ENCODE measurements around the gene OOSP4A. TPM values are rescaled to one million over a fixed set of nuclear protein-coding genes. Genes with fewer than 3 reads are reported as not detected.

Gene OOSP4A
- total RNA-seq, 1 donor = not detected

GRCh38 chr11:59965424-59965823 is 1.6 kb downstream of the OOSP4A start:
- H2AFZ ChIP-seq (ENCODE audit: low read length) = no peak overlapping the region
- no peaks in the 10 kb centered on the region for H3K4me1 ChIP-seq (ENCODE audit: insufficient read depth, low read length)
- H3K27ac ChIP-seq (ENCODE audit: low read depth, low read length) = no peak overlapping the region

DNA sequence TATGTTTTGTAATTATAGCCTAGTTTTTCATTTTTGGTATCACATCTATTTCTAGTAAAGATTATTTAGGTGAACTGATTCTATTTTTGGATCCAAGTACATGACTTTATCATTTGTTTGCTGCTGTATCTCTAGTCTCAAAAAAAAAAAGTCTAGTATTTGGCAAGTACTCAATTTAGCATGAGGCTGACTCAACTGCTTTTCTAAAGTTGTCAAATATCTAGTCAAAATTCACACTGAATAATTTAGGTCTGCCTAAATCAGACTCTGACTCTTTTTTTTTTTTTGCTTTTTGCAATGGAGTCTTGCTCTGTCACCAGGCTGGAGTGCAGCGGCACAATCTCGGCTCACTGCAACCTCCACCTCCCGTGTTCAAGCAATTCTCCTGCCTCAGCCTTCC is 2.4 kb downstream of the OOSP4A start:
- no peak overlapping the region for H2AFZ ChIP-seq (ENCODE audit: low read length)
- no peaks in the 10 kb centered on the region for H4K20me1 ChIP-seq (ENCODE audit: insufficient read depth, low read length)
- H3K79me2 ChIP-seq (ENCODE audit: insufficient read depth, low read length) = no peaks in the 10 kb centered on the region
- no peaks in the 10 kb centered on the region for H3K27me3 ChIP-seq (ENCODE audit: insufficient read depth, low read length)
- no peaks in the 10 kb centered on the region for H3K4me1 ChIP-seq (ENCODE audit: insufficient read depth, low read length)
- no peaks in the 10 kb centered on the region for H3K36me3 ChIP-seq (ENCODE audit: insufficient read depth, low read length)
- H3K4me3 ChIP-seq (ENCODE audit: insufficient read depth, low read length) = no peak overlapping the region
- no peaks in the 10 kb centered on the region for H3K9me3 ChIP-seq (ENCODE audit: low read depth, low read length)
- H3K4me2 ChIP-seq (ENCODE audit: insufficient read depth, low read length) = no peak overlapping the region
- no peak for DNase-seq (ENCODE audit: insufficient read length, low spot score, missing footprints)
- H3K27ac ChIP-seq (ENCODE audit: low read depth, low read length) = no peak overlapping the region
- no peak for TF ChIP-seq CTCF (IDR thresholded peaks at IDR 0.05; ENCODE audit: extremely low read depth, low read depth, low read length)

More at GRCh38 chr11:59965424-59965823, 1.6 kb downstream of the OOSP4A start:
- Histone ChIP-seq H3K4me3 (ENCODE audit: insufficient read depth, low read length) (no peak overlapping the region), H3K9me3 (ENCODE audit: low read depth, low read length) (peaks cover 2% of the 10 kb centered on the region), H3K4me2 (ENCODE audit: insufficient read depth, low read length) (no peak overlapping the region), H3K27me3 (ENCODE audit: insufficient read depth, low read length) (no peaks in the 10 kb centered on the region), H3K79me2 (ENCODE audit: insufficient read depth, low read length) (no peaks in the 10 kb centered on the region), H3K36me3 (ENCODE audit: insufficient read depth, low read length) (no peaks in the 10 kb centered on the region), H4K20me1 (ENCODE audit: insufficient read depth, low read length) (no peaks in the 10 kb centered on the region)
- DNase-seq (ENCODE audit: insufficient read length, low spot score, missing footprints) = no peak
- TF ChIP-seq CTCF (IDR thresholded peaks at IDR 0.05; ENCODE audit: extremely low read depth, low read depth, low read length) = no peak

DNA sequence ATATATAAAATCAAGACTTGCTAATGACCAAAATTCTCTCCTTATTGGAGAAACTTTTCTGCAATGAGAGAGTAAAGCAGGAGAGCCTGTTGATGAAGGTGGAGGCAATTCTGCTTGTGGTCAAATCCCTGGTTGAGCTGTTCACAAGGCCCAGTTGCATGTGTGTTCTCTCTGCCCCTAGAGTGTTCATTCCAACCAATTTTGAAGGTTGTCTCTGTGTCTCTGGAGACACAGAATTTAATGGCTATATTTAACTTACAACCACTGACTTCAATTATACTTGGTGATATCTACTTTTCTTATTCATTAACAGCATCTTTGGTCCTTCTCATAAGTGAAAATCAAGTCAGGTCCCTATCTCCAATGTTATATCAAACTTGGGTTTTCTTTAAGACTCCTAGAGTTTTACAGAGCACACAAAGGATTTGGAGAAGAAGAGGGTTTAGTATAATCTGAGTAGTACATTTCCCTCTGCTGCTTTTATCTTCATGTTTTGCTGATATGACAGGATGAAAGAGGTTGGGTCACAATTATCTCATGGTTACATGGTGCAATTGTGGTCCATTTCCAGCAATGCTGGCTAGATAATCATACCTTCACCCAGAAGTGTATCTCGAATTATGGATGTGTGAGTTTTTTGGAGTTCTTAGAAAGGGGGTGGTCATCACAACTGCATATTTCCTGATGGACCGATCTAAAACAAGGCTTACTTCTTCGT is 4.0 kb downstream of the OOSP4A start:
- no peaks in the 10 kb centered on the region for H3K4me1 ChIP-seq (ENCODE audit: insufficient read depth, low read length)
- no peak overlapping the region for H3K4me2 ChIP-seq (ENCODE audit: insufficient read depth, low read length)
- H3K27ac ChIP-seq (ENCODE audit: low read depth, low read length) = no peak overlapping the region
- H3K27me3 ChIP-seq (ENCODE audit: insufficient read depth, low read length) = no peaks in the 10 kb centered on the region
- H3K36me3 ChIP-seq (ENCODE audit: insufficient read depth, low read length) = no peaks in the 10 kb centered on the region
- H4K20me1 ChIP-seq (ENCODE audit: insufficient read depth, low read length) = no peaks in the 10 kb centered on the region
- H3K79me2 ChIP-seq (ENCODE audit: insufficient read depth, low read length) = no peaks in the 10 kb centered on the region
- H3K9me3 ChIP-seq (ENCODE audit: low read depth, low read length) = no peaks in the 10 kb centered on the region
- DNase-seq (ENCODE audit: insufficient read length, low spot score, missing footprints) = no peak
- H2AFZ ChIP-seq (ENCODE audit: low read length) = no peak overlapping the region
- no peak overlapping the region for H3K4me3 ChIP-seq (ENCODE audit: insufficient read depth, low read length)
- TF ChIP-seq CTCF (IDR thresholded peaks at IDR 0.05; ENCODE audit: extremely low read depth, low read depth, low read length) = no peak

DNA sequence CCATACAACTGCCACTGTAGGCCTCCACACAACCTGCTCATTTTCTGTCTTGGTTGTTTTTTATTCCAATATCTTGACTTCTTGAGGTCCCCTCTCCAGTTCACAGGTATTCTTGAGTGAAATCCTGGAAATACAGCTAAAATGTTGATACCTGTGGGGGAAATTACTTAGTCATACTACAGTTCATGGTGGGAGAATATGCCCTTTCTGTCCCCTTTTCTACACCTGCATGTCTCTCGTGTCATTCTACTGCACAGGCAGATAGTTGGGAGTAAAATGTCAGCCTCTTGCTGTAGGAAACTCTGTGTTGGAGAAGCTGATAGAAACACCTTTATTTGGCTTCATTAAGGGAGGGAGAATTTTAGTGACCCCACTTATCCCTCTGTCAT is 4.6 kb downstream of the OOSP4A start:
- Histone ChIP-seq H4K20me1 (ENCODE audit: insufficient read depth, low read length) (no peaks in the 10 kb centered on the region), H3K27ac (ENCODE audit: low read depth, low read length) (no peak overlapping the region), H3K4me1 (ENCODE audit: insufficient read depth, low read length) (no peaks in the 10 kb centered on the region), H2AFZ (ENCODE audit: low read length) (no peak overlapping the region), H3K27me3 (ENCODE audit: insufficient read depth, low read length) (no peaks in the 10 kb centered on the region), H3K9me3 (ENCODE audit: low read depth, low read length) (no peaks in the 10 kb centered on the region), H3K79me2 (ENCODE audit: insufficient read depth, low read length) (no peaks in the 10 kb centered on the region), H3K36me3 (ENCODE audit: insufficient read depth, low read length) (no peaks in the 10 kb centered on the region), H3K4me3 (ENCODE audit: insufficient read depth, low read length) (no peak overlapping the region), H3K4me2 (ENCODE audit: insufficient read depth, low read length) (no peak overlapping the region)
- no peak for DNase-seq (ENCODE audit: insufficient read length, low spot score, missing footprints)
- no peak for TF ChIP-seq CTCF (IDR thresholded peaks at IDR 0.05; ENCODE audit: extremely low read depth, low read depth, low read length)

Measured in osteoblast (primary cell).